CD1c-positive myeloid dendritic cell (primary cell): ENCODE measurements around the gene PWWP2B.
"Not testable (repeated sequence)": the region's sequence is repeated elsewhere in the genome, so short reads cannot be mapped to it uniquely, and the experiment has no call there.

ENCODE experiments used
- DNase-seq: peaks from one replicate; pipeline ENCODE4 v3.0.0-alpha.2; 2016; ENCODE audit errors: extremely low spot score

PWWP2B gene

GRCh38 chr10:132433671-132434340 lies 36.8 kb downstream of the PWWP2B start:
- DNase-seq, result no peak

- peak; percentile 85 for DNase-seq
Measured at GRCh38 chr10:132434405-132435005, 37.5 kb downstream of the PWWP2B start.

- not testable (repeated sequence) for DNase-seq
Measured at GRCh38 chr10:132435320-132435719, 38.3 kb downstream of the PWWP2B start.

GRCh38 chr10:132436096-132436495 lies 39.1 kb downstream of the PWWP2B start:
- not testable (repeated sequence) for DNase-seq

GRCh38 chr10:132436861-132437410 lies 39.9 kb downstream of the PWWP2B start:
- DNase-seq, result no peak

GRCh38 chr10:132437541-132437950 lies 40.5 kb downstream of the PWWP2B start:
- DNase-seq, result no peak

- DNase-seq, result no peak
Measured at GRCh38 chr10:132438091-132439024, 41.4 kb downstream of the PWWP2B start.

- DNase-seq, result no peak
Measured at GRCh38 chr10:132439025-132439388, 42.0 kb downstream of the PWWP2B start.

- no peak for DNase-seq
Measured at GRCh38 chr10:132439424-132440163, 42.6 kb downstream of the PWWP2B start.

GRCh38 chr10:132440791-132441565 lies 44.0 kb downstream of the PWWP2B start:
- DNase-seq, result no peak

GRCh38 chr10:132441818-132442524 lies 45.0 kb downstream of the PWWP2B start:
- DNase-seq, result no peak

- DNase-seq, result no peak
Measured at GRCh38 chr10:132442636-132443035, 45.6 kb downstream of the PWWP2B start.

GRCh38 chr10:132443605-132443982 lies 46.6 kb downstream of the PWWP2B start:
- DNase-seq, result peak; percentile 69

- DNase-seq, result no peak
Measured at GRCh38 chr10:132443983-132444876, 47.2 kb downstream of the PWWP2B start.

- no peak for DNase-seq
Measured at GRCh38 chr10:132444877-132445351, 47.9 kb downstream of the PWWP2B start.

- DNase-seq, result no peak
Measured at GRCh38 chr10:132445516-132446194, 48.7 kb downstream of the PWWP2B start.

- no peak for DNase-seq
Measured at GRCh38 chr10:132446195-132446581, 49.2 kb downstream of the PWWP2B start.

- peak; percentile 67 for DNase-seq
Measured at GRCh38 chr10:132446661-132447445, 49.9 kb downstream of the PWWP2B start.
